SK-N-SH treated with all-trans-retinoic acid at 6 μM for 48 hours (cell line): ENCODE results near the gene OR1S1.

Experiments
- ATAC-seq: fragments of 200-7000 bp; cut with Tn5 transposase; 3 replicates; pipeline ENCODE4 v1.9.1; 2020; ENCODE audit warnings: mild to moderate bottlenecking, moderate library complexity
- BACH2 ChIP-seq: fragments of 250-450 bp; sonication (Bioruptor Pico); IDR thresholded peaks from 2 replicates; pipeline ENCODE4 v1.9.0; 2021; ENCODE audit warnings: mild to moderate bottlenecking, borderline replicate concordance
- CSDC2 ChIP-seq: fragments of 250-450 bp; sonication (Bioruptor Pico); IDR thresholded peaks from 2 replicates; pipeline ENCODE4 v1.5.0; 2020; ENCODE audit warnings: mild to moderate bottlenecking, moderate library complexity
- ESRRG ChIP-seq: fragments of 250-450 bp; sonication (Bioruptor Pico); IDR thresholded peaks from 2 replicates; pipeline ENCODE4 v1.6.1; 2021; ENCODE audit warnings: mild to moderate bottlenecking
- GLIS3 ChIP-seq: fragments of 250-450 bp; sonication (Bioruptor Pico); IDR thresholded peaks from 2 replicates; pipeline ENCODE4 v1.5.0; 2020; ENCODE audit warnings: mild to moderate bottlenecking, moderate library complexity
- ISL1 ChIP-seq: fragments of 250-450 bp; sonication (Bioruptor Pico); IDR thresholded peaks from 2 replicates; pipeline ENCODE4 v2.1.2; 2022; ENCODE audit warnings: mild to moderate bottlenecking, moderate library complexity
- OSR1 ChIP-seq: fragments of 250-450 bp; sonication (Bioruptor Pico); IDR thresholded peaks from 2 replicates; pipeline ENCODE4 v1.8.0; 2022; ENCODE audit warnings: moderate library complexity, mild to moderate bottlenecking, inconsistent platforms
- PPARA ChIP-seq: fragments of 250-450 bp; sonication (Bioruptor Pico); IDR thresholded peaks from 2 replicates; pipeline ENCODE4 v1.5.0; 2020; ENCODE audit warnings: mild to moderate bottlenecking, borderline replicate concordance
- RARB ChIP-seq: fragments of 250-450 bp; sonication (Bioruptor Pico); IDR thresholded peaks from 2 replicates; pipeline ENCODE4 v1.8.0; 2021; ENCODE audit warnings: mild to moderate bottlenecking, moderate library complexity
- SNAI2 ChIP-seq: fragments of 250-450 bp; sonication (Bioruptor Pico); IDR thresholded peaks from 2 replicates; pipeline ENCODE4 v1.5.0; 2020; ENCODE audit warnings: mild to moderate bottlenecking, moderate library complexity
- TCF4 ChIP-seq: fragments of 250-450 bp; sonication (Bioruptor Pico); IDR thresholded peaks from 2 replicates; pipeline ENCODE4 v1.8.0; 2021; ENCODE audit warnings: mild to moderate bottlenecking, moderate library complexity, borderline replicate concordance
- TOX ChIP-seq: fragments of 250-450 bp; sonication (Bioruptor Pico); IDR thresholded peaks from 2 replicates; pipeline ENCODE4 v1.8.0; 2021; ENCODE audit warnings: mild to moderate bottlenecking, moderate library complexity, borderline replicate concordance
- ZC3H10 ChIP-seq: fragments of 250-450 bp; sonication (Bioruptor Pico); IDR thresholded peaks from 2 replicates; pipeline ENCODE4 v1.5.1; 2021; ENCODE audit warnings: mild to moderate bottlenecking, moderate library complexity
- ZFP3 ChIP-seq: fragments of 250-450 bp; sonication (Bioruptor Pico); IDR thresholded peaks from 2 replicates; pipeline ENCODE4 v1.5.0; 2020; ENCODE audit warnings: mild to moderate bottlenecking, moderate library complexity
- ZFP30 ChIP-seq: fragments of 450-650 bp; formaldehyde crosslinking; IDR thresholded peaks from 2 replicates; pipeline ENCODE4 v1.5.0; 2022; ENCODE audit warnings: mild to moderate bottlenecking, moderate library complexity
- ZNF70 ChIP-seq: fragments of 450-650 bp; formaldehyde crosslinking; IDR thresholded peaks from 2 replicates; pipeline ENCODE4 v1.5.0; 2020; ENCODE audit warnings: mild to moderate bottlenecking, moderate library complexity
- ZNF8 ChIP-seq: fragments of 450-650 bp; formaldehyde crosslinking; IDR thresholded peaks from 2 replicates; pipeline ENCODE4 v1.5.0; 2020; ENCODE audit warnings: mild to moderate bottlenecking, moderate library complexity
- TF ChIP-seq, protein P1 (sequence below): fragments of 250-450 bp; sonication (Bioruptor Pico); IDR thresholded peaks from 2 replicates; pipeline ENCODE4 v1.8.0; 2021; ENCODE audit warnings: low read depth, mild to moderate bottlenecking, moderate library complexity, borderline replicate concordance
- TF ChIP-seq, protein P2 (sequence below): fragments of 250-450 bp; sonication (Bioruptor Pico); IDR thresholded peaks from 2 replicates; pipeline ENCODE4 v1.5.1; 2020; ENCODE audit warnings: low read depth, mild to moderate bottlenecking, moderate library complexity
- TF ChIP-seq, protein P3 (sequence below): fragments of 250-450 bp; sonication (Bioruptor Pico); IDR thresholded peaks from 2 replicates; pipeline ENCODE4 v1.5.0; 2020; ENCODE audit warnings: mild to moderate bottlenecking, moderate library complexity
- TF ChIP-seq, protein P4 (sequence below): fragments of 250-450 bp; sonication (Bioruptor Pico); IDR thresholded peaks from 2 replicates; pipeline ENCODE4 v1.5.1; 2021; ENCODE audit warnings: mild to moderate bottlenecking, moderate library complexity
- TF ChIP-seq, protein P5 (sequence below): fragments of 250-450 bp; sonication (Bioruptor Pico); IDR thresholded peaks from 2 replicates; pipeline ENCODE4 v1.8.0; 2020; ENCODE audit warnings: mild to moderate bottlenecking, moderate library complexity, borderline replicate concordance

Gene OR1S1

DNA sequence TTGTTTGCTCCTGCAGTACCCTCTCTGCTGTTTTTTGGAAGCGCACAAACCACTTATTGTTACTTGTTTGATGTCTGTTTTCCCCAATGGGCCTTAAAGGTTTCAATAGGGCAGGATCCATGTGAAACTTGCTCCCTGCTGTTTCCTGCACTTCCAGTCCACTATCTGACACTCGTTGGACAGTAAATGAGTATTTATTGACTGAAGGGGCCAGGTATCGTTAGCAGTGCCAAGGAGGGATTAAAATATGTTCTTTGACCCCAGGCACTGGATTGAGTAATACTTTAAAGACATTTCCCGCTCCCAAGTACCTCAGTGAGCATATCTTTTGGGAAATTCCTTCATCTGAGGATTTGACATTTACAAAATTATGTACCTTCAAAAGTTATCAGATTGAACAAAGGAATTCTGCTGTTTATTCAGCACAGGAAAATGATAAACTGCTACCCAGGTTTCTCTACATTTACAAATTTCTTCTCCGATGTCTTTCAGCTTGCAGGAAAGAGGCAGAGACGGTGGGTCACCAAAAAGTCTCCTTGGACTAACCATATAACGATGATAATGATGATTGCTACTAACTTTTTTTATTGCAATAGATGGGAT lies 46.9 kb upstream of the OR1S1 start (continued):
- no peak for TF ChIP-seq BACH2 (CRISPR knock-in tag)

DNA sequence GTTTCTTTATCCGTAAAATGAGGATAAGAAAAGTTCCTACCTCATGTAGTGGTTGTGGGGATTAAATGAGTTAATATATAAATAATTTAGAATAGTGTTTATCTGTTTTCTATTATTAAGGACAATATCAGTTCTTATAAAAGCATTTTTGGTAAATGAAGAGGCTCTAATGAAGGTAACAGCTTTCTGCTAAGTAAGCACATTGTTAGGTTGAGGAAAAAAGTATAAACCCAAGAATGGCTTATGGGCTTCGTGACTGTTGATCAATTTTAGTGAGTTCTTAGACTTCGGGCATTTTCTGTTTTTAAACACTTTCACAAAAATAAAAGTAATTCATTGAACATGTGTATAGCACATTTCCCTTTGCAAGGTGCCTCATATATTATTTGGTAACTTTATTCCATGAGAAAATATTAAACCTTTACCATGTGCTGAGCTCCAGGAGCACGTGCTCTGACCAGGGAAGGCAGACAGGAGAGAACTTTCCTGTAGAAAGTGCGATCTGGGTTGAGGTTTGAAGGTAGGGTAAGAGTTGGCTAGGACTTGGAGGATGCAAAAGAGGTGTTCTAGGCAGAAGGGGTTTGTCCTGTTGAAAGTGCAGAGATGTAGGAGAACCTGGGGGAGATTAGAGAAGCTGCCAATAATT lies 35.0 kb upstream of the OR1S1 start:
- no peak for ATAC-seq
- TF ChIP-seq ZNF8 (CRISPR knock-in tag) (no peak), RARB (no peak), BACH2 (CRISPR knock-in tag) (no peak), TOX (CRISPR knock-in tag) (no peak), ZFP3 (CRISPR knock-in tag) (no peak), SNAI2 (CRISPR knock-in tag) (no peak), OSR1 (CRISPR knock-in tag) (no peak), ISL1 (CRISPR knock-in tag) (no peak), ZFP30 (no peak), ESRRG (CRISPR knock-in tag) (no peak)
- TF ChIP-seq, protein P1, sequence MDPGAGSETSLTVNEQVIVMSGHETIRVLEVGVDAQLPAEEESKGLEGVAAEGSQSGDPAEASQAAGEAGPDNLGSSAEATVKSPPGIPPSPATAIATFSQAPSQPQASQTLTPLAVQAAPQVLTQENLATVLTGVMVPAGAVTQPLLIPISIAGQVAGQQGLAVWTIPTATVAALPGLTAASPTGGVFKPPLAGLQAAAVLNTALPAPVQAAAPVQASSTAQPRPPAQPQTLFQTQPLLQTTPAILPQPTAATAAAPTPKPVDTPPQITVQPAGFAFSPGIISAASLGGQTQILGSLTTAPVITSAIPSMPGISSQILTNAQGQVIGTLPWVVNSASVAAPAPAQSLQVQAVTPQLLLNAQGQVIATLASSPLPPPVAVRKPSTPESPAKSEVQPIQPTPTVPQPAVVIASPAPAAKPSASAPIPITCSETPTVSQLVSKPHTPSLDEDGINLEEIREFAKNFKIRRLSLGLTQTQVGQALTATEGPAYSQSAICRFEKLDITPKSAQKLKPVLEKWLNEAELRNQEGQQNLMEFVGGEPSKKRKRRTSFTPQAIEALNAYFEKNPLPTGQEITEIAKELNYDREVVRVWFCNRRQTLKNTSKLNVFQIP (CRISPR knock-in tag), result no peak
- TF ChIP-seq, protein P2, sequence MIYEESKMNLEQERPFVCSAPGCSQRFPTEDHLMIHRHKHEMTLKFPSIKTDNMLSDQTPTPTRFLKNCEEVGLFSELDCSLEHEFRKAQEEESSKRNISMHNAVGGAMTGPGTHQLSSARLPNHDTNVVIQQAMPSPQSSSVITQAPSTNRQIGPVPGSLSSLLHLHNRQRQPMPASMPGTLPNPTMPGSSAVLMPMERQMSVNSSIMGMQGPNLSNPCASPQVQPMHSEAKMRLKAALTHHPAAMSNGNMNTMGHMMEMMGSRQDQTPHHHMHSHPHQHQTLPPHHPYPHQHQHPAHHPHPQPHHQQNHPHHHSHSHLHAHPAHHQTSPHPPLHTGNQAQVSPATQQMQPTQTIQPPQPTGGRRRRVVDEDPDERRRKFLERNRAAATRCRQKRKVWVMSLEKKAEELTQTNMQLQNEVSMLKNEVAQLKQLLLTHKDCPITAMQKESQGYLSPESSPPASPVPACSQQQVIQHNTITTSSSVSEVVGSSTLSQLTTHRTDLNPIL (CRISPR knock-in tag), result no peak

DNA sequence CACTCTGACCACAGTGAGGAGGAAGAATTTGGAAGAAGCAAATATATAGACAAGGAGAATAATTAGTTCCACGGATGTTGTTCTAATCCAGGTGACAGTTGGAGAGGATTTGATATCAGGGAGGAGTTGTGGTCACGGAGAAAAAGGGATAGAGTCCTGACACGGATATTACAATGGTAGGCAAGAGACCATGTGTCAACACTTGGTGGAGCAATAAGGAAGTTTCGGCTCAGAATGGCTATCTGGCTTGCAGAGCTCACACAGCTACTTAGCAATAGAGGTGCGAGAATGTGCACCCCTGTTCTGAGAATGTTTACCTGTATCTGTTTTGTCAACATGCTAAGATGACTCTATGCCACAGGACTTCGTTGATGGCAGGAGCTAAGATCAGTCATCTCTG lies 34.1 kb upstream of the OR1S1 start:
- no peak for ATAC-seq
- TF ChIP-seq ZNF8 (CRISPR knock-in tag), result no peak
- TF ChIP-seq ESRRG (CRISPR knock-in tag), result no peak
- TF ChIP-seq TCF4 (CRISPR knock-in tag), result no peak
- TF ChIP-seq, protein P1 (CRISPR knock-in tag), result no peak
- no peak for TF ChIP-seq TOX (CRISPR knock-in tag)
- TF ChIP-seq, protein P3, sequence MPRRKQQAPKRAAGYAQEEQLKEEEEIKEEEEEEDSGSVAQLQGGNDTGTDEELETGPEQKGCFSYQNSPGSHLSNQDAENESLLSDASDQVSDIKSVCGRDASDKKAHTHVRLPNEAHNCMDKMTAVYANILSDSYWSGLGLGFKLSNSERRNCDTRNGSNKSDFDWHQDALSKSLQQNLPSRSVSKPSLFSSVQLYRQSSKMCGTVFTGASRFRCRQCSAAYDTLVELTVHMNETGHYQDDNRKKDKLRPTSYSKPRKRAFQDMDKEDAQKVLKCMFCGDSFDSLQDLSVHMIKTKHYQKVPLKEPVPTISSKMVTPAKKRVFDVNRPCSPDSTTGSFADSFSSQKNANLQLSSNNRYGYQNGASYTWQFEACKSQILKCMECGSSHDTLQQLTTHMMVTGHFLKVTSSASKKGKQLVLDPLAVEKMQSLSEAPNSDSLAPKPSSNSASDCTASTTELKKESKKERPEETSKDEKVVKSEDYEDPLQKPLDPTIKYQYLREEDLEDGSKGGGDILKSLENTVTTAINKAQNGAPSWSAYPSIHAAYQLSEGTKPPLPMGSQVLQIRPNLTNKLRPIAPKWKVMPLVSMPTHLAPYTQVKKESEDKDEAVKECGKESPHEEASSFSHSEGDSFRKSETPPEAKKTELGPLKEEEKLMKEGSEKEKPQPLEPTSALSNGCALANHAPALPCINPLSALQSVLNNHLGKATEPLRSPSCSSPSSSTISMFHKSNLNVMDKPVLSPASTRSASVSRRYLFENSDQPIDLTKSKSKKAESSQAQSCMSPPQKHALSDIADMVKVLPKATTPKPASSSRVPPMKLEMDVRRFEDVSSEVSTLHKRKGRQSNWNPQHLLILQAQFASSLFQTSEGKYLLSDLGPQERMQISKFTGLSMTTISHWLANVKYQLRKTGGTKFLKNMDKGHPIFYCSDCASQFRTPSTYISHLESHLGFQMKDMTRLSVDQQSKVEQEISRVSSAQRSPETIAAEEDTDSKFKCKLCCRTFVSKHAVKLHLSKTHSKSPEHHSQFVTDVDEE (CRISPR knock-in tag), result no peak
- no peak for TF ChIP-seq PPARA (CRISPR knock-in tag)
- TF ChIP-seq ZC3H10, result no peak
- TF ChIP-seq ZFP3 (CRISPR knock-in tag), result no peak
- TF ChIP-seq, protein P4, sequence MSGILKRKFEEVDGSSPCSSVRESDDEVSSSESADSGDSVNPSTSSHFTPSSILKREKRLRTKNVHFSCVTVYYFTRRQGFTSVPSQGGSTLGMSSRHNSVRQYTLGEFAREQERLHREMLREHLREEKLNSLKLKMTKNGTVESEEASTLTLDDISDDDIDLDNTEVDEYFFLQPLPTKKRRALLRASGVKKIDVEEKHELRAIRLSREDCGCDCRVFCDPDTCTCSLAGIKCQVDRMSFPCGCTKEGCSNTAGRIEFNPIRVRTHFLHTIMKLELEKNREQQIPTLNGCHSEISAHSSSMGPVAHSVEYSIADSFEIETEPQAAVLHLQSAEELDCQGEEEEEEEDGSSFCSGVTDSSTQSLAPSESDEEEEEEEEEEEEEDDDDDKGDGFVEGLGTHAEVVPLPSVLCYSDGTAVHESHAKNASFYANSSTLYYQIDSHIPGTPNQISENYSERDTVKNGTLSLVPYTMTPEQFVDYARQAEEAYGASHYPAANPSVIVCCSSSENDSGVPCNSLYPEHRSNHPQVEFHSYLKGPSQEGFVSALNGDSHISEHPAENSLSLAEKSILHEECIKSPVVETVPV (CRISPR knock-in tag), result no peak
- TF ChIP-seq GLIS3 (CRISPR knock-in tag), result no peak
- TF ChIP-seq SNAI2 (CRISPR knock-in tag), result no peak
- no peak for TF ChIP-seq ZNF70
- TF ChIP-seq, protein P5, sequence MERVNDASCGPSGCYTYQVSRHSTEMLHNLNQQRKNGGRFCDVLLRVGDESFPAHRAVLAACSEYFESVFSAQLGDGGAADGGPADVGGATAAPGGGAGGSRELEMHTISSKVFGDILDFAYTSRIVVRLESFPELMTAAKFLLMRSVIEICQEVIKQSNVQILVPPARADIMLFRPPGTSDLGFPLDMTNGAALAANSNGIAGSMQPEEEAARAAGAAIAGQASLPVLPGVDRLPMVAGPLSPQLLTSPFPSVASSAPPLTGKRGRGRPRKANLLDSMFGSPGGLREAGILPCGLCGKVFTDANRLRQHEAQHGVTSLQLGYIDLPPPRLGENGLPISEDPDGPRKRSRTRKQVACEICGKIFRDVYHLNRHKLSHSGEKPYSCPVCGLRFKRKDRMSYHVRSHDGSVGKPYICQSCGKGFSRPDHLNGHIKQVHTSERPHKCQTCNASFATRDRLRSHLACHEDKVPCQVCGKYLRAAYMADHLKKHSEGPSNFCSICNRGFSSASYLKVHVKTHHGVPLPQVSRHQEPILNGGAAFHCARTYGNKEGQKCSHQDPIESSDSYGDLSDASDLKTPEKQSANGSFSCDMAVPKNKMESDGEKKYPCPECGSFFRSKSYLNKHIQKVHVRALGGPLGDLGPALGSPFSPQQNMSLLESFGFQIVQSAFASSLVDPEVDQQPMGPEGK (CRISPR knock-in tag), result no peak
- TF ChIP-seq, protein P2 (CRISPR knock-in tag), result no peak
- TF ChIP-seq ZFP30, result no peak
- no peak for TF ChIP-seq BACH2 (CRISPR knock-in tag)
- no peak for TF ChIP-seq RARB
- no peak for TF ChIP-seq OSR1 (CRISPR knock-in tag)
- no peak for TF ChIP-seq CSDC2
